AG08395 (cell line): Measurements from ENCODE around the gene SEMA7A.
"Not testable (repeated sequence)": the region's sequence is repeated elsewhere in the genome, so short reads cannot be mapped to it uniquely, and the experiment has no call there.

ENCODE experiments used
- DNase-seq: peaks from one replicate; pipeline ENCODE4 v3.0.0; 2012; ENCODE audit warnings: mixed read lengths, low spot score

The SEMA7A gene

GRCh38 chr15:74399511-74400312 lies 34.0 kb downstream of the SEMA7A start:
- peak; percentile 45 for DNase-seq

- DNase-seq = no peak
These were observed 34.7 kb downstream of the SEMA7A start for GRCh38 chr15:74399100-74399499.

GRCh38 chr15:74398183-74398582 lies 35.6 kb downstream of the SEMA7A start:
- no peak for DNase-seq

GRCh38 chr15:74397239-74398068 lies 36.3 kb downstream of the SEMA7A start:
- DNase-seq = no peak

- no peak for DNase-seq
These were observed 37.1 kb downstream of the SEMA7A start for GRCh38 chr15:74396445-74397238.

GRCh38 chr15:74396146-74396438 lies 37.7 kb downstream of the SEMA7A start:
- DNase-seq = no peak

GRCh38 chr15:74395319-74396145 lies 38.2 kb downstream of the SEMA7A start:
- DNase-seq = no peak

GRCh38 chr15:74394090-74394846 lies 39.5 kb downstream of the SEMA7A start:
- no peak for DNase-seq

- no peak for DNase-seq
These were observed 40.3 kb downstream of the SEMA7A start for GRCh38 chr15:74393423-74393822.

- no peak for DNase-seq
These were observed 40.9 kb downstream of the SEMA7A start for GRCh38 chr15:74392902-74393301.

- peak; percentile 82 for DNase-seq
These were observed 41.3 kb downstream of the SEMA7A start for GRCh38 chr15:74392451-74392830.

GRCh38 chr15:74391582-74392450 lies 41.9 kb downstream of the SEMA7A start:
- DNase-seq = no peak

- no peak for DNase-seq
These were observed 43.0 kb downstream of the SEMA7A start for GRCh38 chr15:74390647-74391288.

GRCh38 chr15:74390049-74390646 lies 43.6 kb downstream of the SEMA7A start:
- DNase-seq = not testable (repeated sequence)

GRCh38 chr15:74389241-74390048 lies 44.3 kb downstream of the SEMA7A start:
- DNase-seq = no peak

- no peak for DNase-seq
These were observed 45.3 kb downstream of the SEMA7A start for GRCh38 chr15:74388363-74388951.

- DNase-seq = no peak
These were observed 46.0 kb downstream of the SEMA7A start for GRCh38 chr15:74387621-74388362.
